ENCODE results near the gene ROCK2. TPM values are rescaled to one million over a fixed set of nuclear protein-coding genes. Genes with fewer than 3 reads are reported as not detected.
A peak's percentile ranks its signal among the peaks of the same experiment; 100 is the strongest.

Gene ROCK2
- total and polyA plus RNA-seq, 9 of the 15 experiments (the other 6 are each of a cell fraction or from before 2014, with no cell fraction given), result 4.9 to 30.6 (median 14.3) TPM

DNA sequence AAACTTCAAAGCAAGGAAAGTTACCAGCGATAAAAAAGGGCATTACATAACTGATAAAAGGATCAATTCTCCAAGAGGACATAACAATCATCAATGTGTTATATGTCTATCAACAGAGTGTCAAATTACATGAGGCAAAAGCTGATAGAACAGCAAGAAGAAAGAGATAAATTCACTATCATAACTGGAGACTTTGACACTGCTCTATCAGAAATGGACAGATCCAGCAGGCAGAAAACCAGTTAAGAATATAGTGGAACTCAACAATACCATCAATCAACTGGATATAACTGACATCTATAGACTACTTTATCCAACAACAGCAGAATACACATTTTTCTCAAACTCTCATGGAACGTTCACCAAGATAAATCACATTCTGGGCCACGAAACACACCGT is 65.0 kb downstream of the ROCK2 start (continued):
- no peak for TF ChIP-seq CBFB (CRISPR knock-in tag; IDR thresholded peaks at IDR 0.05)
- TF ChIP-seq DACH1 (IDR thresholded peaks at IDR 0.05; ENCODE audit: partially characterized antibody), result peak; percentile 62
- no peak for TF ChIP-seq L3MBTL2 (IDR thresholded peaks at IDR 0.05)
- TF ChIP-seq, protein P1, sequence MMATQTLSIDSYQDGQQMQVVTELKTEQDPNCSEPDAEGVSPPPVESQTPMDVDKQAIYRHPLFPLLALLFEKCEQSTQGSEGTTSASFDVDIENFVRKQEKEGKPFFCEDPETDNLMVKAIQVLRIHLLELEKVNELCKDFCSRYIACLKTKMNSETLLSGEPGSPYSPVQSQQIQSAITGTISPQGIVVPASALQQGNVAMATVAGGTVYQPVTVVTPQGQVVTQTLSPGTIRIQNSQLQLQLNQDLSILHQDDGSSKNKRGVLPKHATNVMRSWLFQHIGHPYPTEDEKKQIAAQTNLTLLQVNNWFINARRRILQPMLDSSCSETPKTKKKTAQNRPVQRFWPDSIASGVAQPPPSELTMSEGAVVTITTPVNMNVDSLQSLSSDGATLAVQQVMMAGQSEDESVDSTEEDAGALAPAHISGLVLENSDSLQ (IDR thresholded peaks at IDR 0.05), result peak; percentile 96
- TF ChIP-seq RBM39 (optimal IDR thresholded peaks at IDR 0.05; ENCODE audit: low read depth, low read length), result no peak
- TF ChIP-seq GABPA (tag; conservative IDR thresholded peaks at IDR 0.05; ENCODE audit: low read depth), result no peak
- TF ChIP-seq MTF1 (CRISPR knock-in tag; IDR thresholded peaks at IDR 0.05; ENCODE audit: borderline replicate concordance), result no peak
- TF ChIP-seq, protein P2, sequence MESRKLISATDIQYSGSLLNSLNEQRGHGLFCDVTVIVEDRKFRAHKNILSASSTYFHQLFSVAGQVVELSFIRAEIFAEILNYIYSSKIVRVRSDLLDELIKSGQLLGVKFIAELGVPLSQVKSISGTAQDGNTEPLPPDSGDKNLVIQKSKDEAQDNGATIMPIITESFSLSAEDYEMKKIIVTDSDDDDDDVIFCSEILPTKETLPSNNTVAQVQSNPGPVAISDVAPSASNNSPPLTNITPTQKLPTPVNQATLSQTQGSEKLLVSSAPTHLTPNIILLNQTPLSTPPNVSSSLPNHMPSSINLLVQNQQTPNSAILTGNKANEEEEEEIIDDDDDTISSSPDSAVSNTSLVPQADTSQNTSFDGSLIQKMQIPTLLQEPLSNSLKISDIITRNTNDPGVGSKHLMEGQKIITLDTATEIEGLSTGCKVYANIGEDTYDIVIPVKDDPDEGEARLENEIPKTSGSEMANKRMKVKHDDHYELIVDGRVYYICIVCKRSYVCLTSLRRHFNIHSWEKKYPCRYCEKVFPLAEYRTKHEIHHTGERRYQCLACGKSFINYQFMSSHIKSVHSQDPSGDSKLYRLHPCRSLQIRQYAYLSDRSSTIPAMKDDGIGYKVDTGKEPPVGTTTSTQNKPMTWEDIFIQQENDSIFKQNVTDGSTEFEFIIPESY (CRISPR knock-in tag; IDR thresholded peaks at IDR 0.05), result no peak
- no peak for TF ChIP-seq ETV1 (tag; conservative IDR thresholded peaks at IDR 0.05; ENCODE audit: low read depth)
- TF ChIP-seq ZHX1 (conservative IDR thresholded peaks at IDR 0.05; ENCODE audit: low read length), result no peak
- no peak for TF ChIP-seq ZNF282 (CRISPR knock-in tag; IDR thresholded peaks at IDR 0.05)
- TF ChIP-seq NCOA1 (IDR thresholded peaks at IDR 0.05; ENCODE audit: low read depth), result peak; percentile 92; the same call in 1 of the 2 replicates
- TF ChIP-seq TBP (optimal IDR thresholded peaks at IDR 0.05; ENCODE audit: low read depth, low read length), result no peak
- no peak for TF ChIP-seq IRF2 (CRISPR knock-in tag; IDR thresholded peaks at IDR 0.05)
- TF ChIP-seq ARID1B (IDR thresholded peaks at IDR 0.05), result peak; percentile 99
- TF ChIP-seq RFX7 (CRISPR knock-in tag; IDR thresholded peaks at IDR 0.05), result no peak
